ENCODE results near the gene ALK.
A peak's percentile ranks its signal among the peaks of the same experiment; 100 is the strongest.

ALK gene

GRCh38 chr2:29235411-29235810, 686.0 kb downstream of the ALK start:
- DNase-seq = no peak

DNA sequence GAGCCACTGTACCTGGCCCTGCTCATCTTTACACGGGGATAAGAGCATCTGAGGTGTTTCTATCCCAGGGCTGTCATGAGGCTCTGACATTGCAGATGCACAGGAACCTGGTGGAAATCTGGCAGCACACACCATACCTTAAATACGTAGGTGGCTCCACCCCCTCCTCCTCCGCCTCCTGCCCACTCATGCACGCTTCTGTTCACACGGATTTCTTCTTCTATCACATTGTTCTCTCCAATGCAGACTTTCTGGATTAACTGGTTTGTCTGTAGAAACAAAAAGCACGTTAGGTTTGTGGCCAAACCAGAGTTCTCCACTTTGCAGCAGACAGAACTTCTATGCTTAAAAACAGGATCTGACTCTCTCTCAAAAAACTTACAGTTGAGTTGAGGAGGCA, 688.0 kb downstream of the ALK start:
- no peak for DNase-seq

DNA sequence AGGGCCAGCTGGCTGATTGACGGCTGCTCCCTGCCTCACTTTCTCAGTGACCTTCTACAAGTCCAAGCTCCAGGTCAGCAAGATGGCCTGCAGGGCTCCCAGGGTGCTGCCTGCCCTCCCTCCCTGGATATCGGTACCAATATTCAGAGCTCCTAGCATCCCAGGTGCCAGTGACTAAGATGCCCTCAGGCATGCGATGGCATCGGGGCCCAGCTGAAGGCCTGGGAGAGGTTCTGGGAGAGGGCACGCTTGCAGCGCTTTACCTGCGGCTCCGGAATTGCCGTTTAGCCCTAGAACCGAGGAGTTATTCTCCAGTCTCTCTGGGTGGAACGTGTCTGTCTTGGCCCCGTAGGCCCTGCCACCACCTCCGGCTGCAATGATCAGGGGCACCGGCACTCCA, 689.3 kb downstream of the ALK start:
- no peak for DNase-seq

DNA sequence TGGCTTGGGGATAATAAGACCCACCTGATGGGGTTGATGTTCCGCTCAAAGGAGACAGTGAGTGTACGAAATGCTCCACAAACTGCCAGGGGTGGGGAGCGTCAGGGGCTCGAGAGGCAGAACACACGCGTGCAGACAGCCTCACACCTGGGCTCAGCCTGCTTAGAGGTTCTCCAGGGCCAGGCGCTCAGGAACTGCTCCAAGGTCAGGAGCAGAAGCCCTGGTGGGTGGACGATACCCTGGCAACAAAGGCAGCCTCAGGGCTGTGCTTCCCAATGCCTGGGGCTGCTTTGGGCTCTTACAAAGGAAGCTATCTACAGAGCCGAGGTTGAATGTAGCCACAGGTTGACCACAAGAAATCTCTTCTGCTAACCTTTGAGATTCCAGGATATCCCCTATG, 691.7 kb downstream of the ALK start:
- DNase-seq = no peak

- no peak for DNase-seq
Measured at GRCh38 chr2:29228947-29229346, 692.4 kb downstream of the ALK start.

DNA sequence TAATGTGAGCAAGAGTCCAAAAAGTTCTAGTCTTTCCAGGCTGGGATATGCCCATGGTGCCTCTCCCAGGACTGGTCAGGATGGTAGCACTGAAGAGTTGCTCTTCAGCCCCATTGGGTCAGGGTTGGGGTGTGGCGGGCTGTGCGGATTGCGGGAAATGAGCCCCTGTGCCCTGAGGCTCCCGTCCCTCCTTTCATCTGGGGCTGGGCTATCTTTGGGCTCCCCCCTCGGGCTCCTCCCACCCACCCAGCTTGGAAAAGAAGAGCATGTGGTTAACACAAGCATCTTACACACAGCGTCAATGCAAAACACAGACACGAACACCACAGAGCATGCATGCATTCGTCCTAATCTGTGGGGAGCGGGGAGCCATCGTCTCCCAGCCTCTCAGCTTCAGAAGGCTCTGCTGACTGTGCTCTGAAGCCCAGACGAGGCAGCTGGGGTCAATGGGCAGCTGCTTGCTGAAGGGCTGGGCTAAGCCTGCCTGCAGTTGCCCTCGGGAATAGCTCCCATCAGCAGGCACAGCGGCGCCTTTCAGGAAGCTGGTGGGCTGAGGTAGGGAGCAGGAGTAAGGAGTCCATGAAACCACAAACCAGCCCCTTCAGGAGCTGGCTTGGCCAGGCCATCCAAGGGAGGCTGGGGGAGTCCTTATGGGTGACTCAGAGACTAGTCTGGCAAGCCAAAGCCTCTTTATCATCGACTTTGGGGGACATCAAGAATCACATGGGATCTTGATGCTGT, 693.3 kb downstream of the ALK start:
- DNase-seq = no peak

- no peak for DNase-seq
Measured at GRCh38 chr2:29226808-29227207, 694.6 kb downstream of the ALK start.

GRCh38 chr2:29226375-29226774, 695.0 kb downstream of the ALK start:
- no peak for DNase-seq

DNA sequence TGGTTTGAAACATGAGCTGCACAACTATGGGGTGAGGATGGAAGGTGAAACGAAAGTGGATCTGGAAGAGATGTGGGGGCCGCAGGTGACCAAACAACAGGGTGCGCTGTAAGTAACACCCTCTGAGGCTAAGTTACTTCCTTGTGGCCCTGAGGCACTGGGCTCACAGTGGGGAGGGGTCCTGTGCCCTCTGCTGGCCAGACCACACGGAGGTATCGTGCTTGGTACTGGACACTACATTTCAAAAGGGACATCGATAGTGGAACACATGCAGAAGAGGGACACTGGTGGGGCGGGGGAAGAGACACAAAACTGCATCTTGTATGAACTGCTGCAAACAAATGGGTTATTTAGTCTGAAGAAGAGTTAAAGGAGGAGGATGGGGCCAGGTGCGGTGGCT, 695.6 kb downstream of the ALK start:
- DNase-seq = no peak

GRCh38 chr2:29224693-29225551, 696.5 kb downstream of the ALK start:
- no peak for DNase-seq

DNA sequence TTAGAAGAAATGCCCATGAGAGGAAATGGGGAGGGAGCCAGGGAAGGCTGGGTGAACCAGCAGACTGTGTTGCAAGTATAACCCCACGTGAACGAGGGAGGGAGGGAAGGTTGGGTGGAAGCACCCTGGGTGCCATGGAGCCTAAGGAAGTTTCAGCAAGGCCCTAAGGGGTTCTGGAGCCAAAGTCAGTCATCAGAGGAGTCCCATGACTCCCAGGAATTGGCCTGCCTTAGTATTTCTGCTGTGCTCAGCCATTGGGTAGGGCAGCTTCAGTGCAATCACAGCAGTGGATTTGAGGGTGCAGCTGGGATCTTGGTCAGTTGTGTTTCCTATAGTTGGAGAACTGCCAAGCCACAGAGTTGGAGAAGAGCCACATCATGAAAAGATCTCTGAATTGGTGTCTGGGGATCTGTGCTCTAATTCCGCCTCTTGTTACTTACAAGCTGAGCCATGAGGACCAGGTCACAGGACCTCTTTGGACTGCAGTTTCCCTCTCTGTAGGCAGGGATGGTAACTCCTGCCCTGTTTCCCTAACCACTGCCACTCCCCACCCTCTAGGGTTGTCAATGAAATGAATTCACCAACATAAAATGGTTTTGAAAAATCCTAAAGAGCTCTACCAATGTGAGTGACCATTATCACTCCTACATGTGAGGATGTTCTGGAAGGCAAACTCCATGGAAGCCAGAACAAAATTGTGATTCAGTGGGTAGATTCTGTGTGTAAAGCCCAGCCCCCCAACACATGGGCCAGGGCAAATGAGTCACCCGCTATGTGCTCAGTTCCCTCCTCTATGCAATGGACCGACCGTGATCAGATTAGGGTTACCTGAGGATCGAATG, 697.3 kb downstream of the ALK start:
- DNase-seq = peak; percentile 46

- DNase-seq = no peak
Measured at GRCh38 chr2:29223257-29223656, 698.1 kb downstream of the ALK start.

DNA sequence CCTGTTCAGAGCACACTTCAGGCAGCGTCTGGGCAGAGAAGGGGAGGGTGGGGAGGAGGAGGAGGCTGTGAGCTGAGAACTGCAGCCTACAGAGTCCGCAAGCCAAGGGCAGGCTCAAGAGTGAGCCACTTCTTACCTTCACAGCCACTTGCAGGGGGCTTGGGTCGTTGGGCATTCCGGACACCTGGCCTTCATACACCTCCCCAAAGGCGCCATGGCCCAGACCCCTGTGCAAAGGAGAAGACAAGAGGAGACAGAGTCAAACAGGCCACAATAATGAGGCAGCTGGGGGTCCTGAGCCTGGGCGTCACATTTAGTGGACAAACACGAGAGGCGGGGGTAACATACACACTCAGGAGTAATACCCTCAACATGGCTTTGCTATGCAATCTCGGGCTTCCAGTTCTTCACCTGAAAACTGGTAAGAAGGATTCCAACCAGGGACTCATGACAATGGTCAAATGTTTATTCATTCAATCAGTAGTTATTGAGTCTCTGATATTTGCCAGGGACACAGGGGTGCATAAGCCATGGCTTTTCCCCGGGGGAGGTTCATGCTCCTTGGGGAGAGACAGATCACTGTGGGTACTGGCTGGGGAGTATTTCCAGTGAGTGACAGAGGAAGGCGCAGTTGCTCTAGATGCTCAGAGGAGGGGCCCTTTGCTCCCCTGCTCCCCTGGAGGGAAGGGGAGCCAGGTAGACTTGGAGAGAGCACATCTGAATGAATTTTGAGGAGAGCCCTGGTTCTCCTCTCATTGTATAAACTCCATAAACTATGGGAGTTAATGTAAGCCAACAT, 698.8 kb downstream of the ALK start:
- DNase-seq = no peak

DNA sequence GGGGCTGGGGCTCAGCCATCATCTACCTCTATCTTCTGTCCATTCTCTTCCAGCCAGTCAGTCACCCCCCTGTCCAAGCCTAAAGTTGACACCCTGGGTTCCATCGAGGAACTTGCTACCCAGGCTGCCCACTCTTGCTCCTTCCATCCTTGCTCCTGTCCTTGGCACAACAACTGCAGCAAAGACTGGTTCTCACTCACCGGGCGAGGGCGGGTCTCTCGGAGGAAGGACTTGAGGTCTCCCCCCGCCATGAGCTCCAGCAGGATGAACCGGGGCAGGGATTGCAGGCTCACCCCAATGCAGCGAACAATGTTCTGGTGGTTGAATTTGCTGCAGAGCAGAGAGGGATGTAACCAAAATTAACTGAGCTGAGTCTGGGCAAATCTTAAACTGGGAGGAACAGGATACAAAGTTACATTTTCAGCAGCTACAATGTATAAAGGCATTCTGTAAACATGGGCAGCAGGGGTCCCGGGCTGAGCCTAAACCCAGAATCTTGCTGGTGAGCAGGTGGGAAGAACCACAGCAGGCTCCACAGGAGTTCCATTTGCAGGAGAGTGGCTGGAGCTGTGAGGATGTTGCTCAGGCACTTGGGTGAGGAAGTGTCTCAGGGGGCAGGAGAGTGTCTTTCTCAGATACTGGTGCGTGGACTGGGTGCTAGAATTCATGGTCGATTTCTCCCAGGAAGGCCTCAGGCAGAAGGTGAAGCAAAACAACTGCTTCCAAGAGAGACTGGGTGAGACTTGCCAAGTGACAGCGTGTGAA, 700.7 kb downstream of the ALK start:
- no peak for DNase-seq

DNA sequence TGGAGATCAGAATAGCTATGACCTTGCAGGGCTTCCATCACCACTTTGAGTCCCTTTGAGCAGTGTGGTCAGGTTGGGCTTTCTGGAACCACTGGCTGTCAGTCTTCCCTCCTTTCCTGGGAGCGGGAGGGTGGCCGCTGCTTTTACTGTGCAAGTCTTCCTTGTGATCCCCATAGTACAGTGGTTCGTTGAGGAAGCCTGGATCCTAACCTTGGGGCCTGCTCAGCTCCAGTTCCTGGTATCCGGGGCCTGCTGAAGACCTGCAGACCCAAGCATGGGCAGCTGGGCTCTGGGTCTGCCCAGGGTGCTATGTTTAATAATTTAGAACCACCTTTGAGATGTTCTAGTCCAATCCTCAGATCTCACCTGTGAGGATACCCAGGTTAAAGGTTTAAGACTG, 702.0 kb downstream of the ALK start:
- DNase-seq = no peak

GRCh38 chr2:29218550-29219125, 702.7 kb downstream of the ALK start:
- DNase-seq = no peak

DNA sequence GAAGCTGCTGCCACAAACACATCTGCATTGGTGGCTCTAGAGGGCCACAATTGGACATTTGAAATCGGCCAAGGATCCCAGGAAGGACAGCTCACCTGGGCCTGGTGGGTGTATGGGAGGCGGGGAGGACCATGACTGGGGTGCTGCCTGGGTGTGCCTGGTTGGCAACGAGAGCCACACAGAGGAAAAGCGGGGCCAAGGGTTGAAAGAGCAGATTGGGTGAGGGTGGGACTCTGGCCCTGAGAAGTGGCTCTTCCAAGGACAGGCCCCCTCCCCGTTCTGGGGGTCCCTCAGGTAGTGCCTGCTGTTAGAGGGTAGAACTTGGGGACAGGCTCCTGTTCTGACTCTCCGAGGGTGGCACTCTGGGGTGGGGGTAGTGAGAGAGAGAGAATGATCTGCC, 703.3 kb downstream of the ALK start:
- DNase-seq = no peak

DNA sequence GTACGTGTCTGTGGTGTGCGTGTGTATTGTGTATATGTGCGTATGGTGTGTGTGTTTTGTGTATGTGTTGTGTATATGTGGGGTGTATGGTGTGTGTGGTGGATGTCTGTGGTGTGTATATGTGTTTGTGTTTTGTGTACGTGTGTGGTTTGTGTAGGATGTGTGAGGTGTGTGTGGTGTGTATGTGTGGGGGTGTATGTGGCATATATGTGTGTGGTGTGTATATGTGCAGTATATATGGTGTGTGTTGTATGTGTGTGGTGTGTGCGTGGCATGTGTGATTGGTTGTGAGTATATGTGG, 704.8 kb downstream of the ALK start:
- DNase-seq = no peak

- no peak for DNase-seq
Measured at GRCh38 chr2:29215739-29216608, 705.4 kb downstream of the ALK start.

DNA sequence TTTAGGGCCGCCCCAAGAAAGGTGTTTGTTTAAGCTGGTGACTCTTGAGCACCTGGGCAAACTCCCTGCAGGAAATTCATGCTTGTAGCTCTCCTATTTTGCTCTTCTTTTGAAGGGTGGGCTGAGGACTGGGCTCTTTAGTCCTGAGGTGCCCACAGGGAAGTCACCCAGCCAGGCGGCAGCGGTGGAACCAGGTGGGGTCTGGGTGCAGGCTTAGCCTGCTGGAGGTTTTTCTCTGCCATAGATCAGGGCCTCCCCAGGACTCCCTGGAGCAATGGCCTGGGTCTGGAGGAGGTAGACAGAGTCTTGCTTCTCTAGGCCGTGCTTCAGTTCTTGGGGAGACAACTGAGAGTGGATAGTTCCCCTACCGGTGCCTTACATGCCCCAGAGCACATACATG, 706.3 kb downstream of the ALK start:
- DNase-seq = no peak

GRCh38 chr2:29213888-29214291, 707.5 kb downstream of the ALK start:
- no peak for DNase-seq
